DND-41 (cell line): Measurements from ENCODE around the gene KAT2B.

ENCODE experiments used
- ATAC-seq: fragments of 200-7000 bp; cut with Tn5 transposase; 3 replicates; pipeline ENCODE4 v1.9.1; 2021; ENCODE audit warnings: low read depth; ENCODE audit not compliant: insufficient read depth
- DNase-seq: peaks from one replicate; pipeline ENCODE4 v3.0.0-alpha.2; 2020
- H2AFZ ChIP-seq: 2 replicates; pipeline ENCODE4 v1.6.0; 2012; ENCODE audit warnings: low read depth, low read length
- H3K27ac ChIP-seq: 2 replicates; pipeline ENCODE4 v1.5.1; 2012; ENCODE audit warnings: low read length, inconsistent platforms
- H3K27me3 ChIP-seq: fragments of 200-600 bp; sonication (generic); 2 replicates; pipeline ENCODE4 v1.6.0; 2012; ENCODE audit warnings: low read length, mild to moderate bottlenecking, inconsistent platforms; ENCODE audit not compliant: insufficient read depth, poor library complexity
- H3K36me3 ChIP-seq: 2 replicates; pipeline ENCODE4 v1.5.1; 2012; ENCODE audit warnings: low read length, inconsistent platforms; ENCODE audit not compliant: insufficient read depth
- H3K4me1 ChIP-seq: 2 replicates; pipeline ENCODE4 v1.5.1; 2012; ENCODE audit warnings: mild to moderate bottlenecking, low read length; ENCODE audit not compliant: insufficient read depth
- H3K4me2 ChIP-seq: 2 replicates; pipeline ENCODE4 v1.6.0; 2012; ENCODE audit warnings: mild to moderate bottlenecking, moderate library complexity, low read length, inconsistent platforms; ENCODE audit not compliant: insufficient read depth
- H3K4me3 ChIP-seq, 2 experiments: fragments of 200-600 bp in 1 of 2; shearing (Covaris generic) in 1 of 2; 2 replicates each; pipeline ENCODE4 v1.5.1; 2012 to 2016; ENCODE audit warnings: inconsistent platforms in 2 of 2, low read length in 2 of 2, mild to moderate bottlenecking in 2 of 2, low read depth in 1 of 2, moderate library complexity in 1 of 2
- H3K79me2 ChIP-seq: 2 replicates; pipeline ENCODE4 v1.6.0; 2012; ENCODE audit warnings: low read length, inconsistent platforms; ENCODE audit not compliant: insufficient read depth
- H3K9ac ChIP-seq: 2 replicates; pipeline ENCODE4 v1.6.0; 2012; ENCODE audit warnings: low read depth, mild to moderate bottlenecking, inconsistent platforms, low read length, moderate library complexity
- H3K9me3 ChIP-seq: 2 replicates; pipeline ENCODE4 v1.5.1; 2012; ENCODE audit warnings: low read length, moderate library complexity, mild to moderate bottlenecking, inconsistent platforms; ENCODE audit not compliant: insufficient read depth, severe bottlenecking
- H4K20me1 ChIP-seq: 2 replicates; pipeline ENCODE4 v1.6.0; 2012; ENCODE audit warnings: low read length; ENCODE audit not compliant: insufficient read depth
- CTCF ChIP-seq: IDR thresholded peaks from 2 replicates; pipeline ENCODE4 v1.5.1; 2012; ENCODE audit warnings: borderline replicate concordance, low read length, moderate library complexity, mild to moderate bottlenecking; ENCODE audit not compliant: poor library complexity, severe bottlenecking; ENCODE audit errors: extremely low read depth
- EZH2 ChIP-seq: IDR thresholded peaks from 3 replicates; pipeline ENCODE4 v1.6.1; 2012; ENCODE audit warnings: borderline replicate concordance, low read depth, mild to moderate bottlenecking, moderate library complexity, low read length, inconsistent platforms; ENCODE audit not compliant: severe bottlenecking

The KAT2B gene

GRCh38 chr3:20051123-20051806 is 11.0 kb downstream of the KAT2B start:
- Histone ChIP-seq H3K4me2 (no peak overlapping the region), H3K9ac (no peak overlapping the region), H4K20me1 (0 out of 2 replicates have a peak, but pooled peaks cover 3% of the 10 kb centered on the region), H3K27ac (no peak overlapping the region), H3K4me1 (peaks cover 18% of the 10 kb centered on the region), H3K79me2 (no peaks in the 10 kb centered on the region; the same call in 1 of the 2 replicates), H2AFZ (no peak overlapping the region), H3K36me3 (no peaks in the 10 kb centered on the region), H3K4me3 (no peak overlapping the region), H3K9me3 (no peaks in the 10 kb centered on the region), H3K27me3 (no peaks in the 10 kb centered on the region)
- ATAC-seq = no peak
- no peak for DNase-seq
- TF ChIP-seq EZH2 (no peak), CTCF (no peak)

- Histone ChIP-seq H3K27me3 (no peaks in the 10 kb centered on the region), H3K9ac (no peak overlapping the region), H4K20me1 (0 out of 2 replicates have a peak, but pooled peaks cover 3% of the 10 kb centered on the region), H3K4me2 (no peak overlapping the region), H3K4me3 (no peak overlapping the region), H3K36me3 (no peaks in the 10 kb centered on the region), H3K27ac (no peak overlapping the region), H2AFZ (no peak overlapping the region), H3K9me3 (no peaks in the 10 kb centered on the region), H3K79me2 (peaks cover 3% of the 10 kb centered on the region; the same call in 1 of the 2 replicates), H3K4me1 (peaks cover 18% of the 10 kb centered on the region)
- DNase-seq = no peak
- TF ChIP-seq CTCF = no peak
- no peak for TF ChIP-seq EZH2
- no peak for ATAC-seq
Observed at GRCh38 chr3:20052851-20053250, 12.6 kb downstream of the KAT2B start.

GRCh38 chr3:20054549-20054987 is 14.3 kb downstream of the KAT2B start:
- Histone ChIP-seq H3K27ac (peak overlapping the region; percentile 24; the same call in 1 of the 2 replicates), H3K36me3 (no peaks in the 10 kb centered on the region), H4K20me1 (0 out of 2 replicates have a peak, but pooled peaks cover 3% of the 10 kb centered on the region), H3K27me3 (no peaks in the 10 kb centered on the region), H3K9me3 (no peaks in the 10 kb centered on the region), H3K4me2 (0 out of 2 replicates have a peak overlapping the region, but pooled peaks have one; percentile 7), H3K4me1 (peaks cover 18% of the 10 kb centered on the region), H2AFZ (no peak overlapping the region), H3K4me3 (no peak overlapping the region), H3K9ac (no peak overlapping the region), H3K79me2 (peaks cover 3% of the 10 kb centered on the region; the same call in 1 of the 2 replicates)
- ATAC-seq = peak; percentile 81
- DNase-seq = peak; percentile 46
- TF ChIP-seq CTCF = no peak
- no peak for TF ChIP-seq EZH2
